Measurements from ENCODE around the gene CBX6.

GRCh38 chr22:38846412-38846811 is 25.6 kb downstream of the CBX6 start:
- TF ChIP-seq CTCF (IDR thresholded peaks at IDR 0.05), result no peak
- TF ChIP-seq POLR2A (IDR thresholded peaks at IDR 0.05), result no peak

All from Peyer's patch (tissue), 4 donors.